BJ (cell line): ENCODE measurements around the gene FBLIM1. TPM values are rescaled to one million over a fixed set of nuclear protein-coding genes. Genes with fewer than 3 reads are reported as not detected.

Experiments
- CTCF ChIA-PET: fragments of 350-600 bp; formaldehyde crosslinking; extraction: SDS; loops from one replicate; lab custom pipeline; 2021; ENCODE audit warnings: antibody characterized with exemption, inconsistent platforms; lab: Yijun Ruan, JAX
- POLR2A ChIA-PET: fragments of 300-600 bp; sonication (Branson Sonifier 250); formaldehyde crosslinking; extraction: SDS; loops from one replicate; lab custom pipeline; 2021; ENCODE audit warnings: antibody characterized with exemption; lab: Charles Lee
- DNase-seq: peaks from one replicate; pipeline ENCODE4 v3.0.0-alpha.2; 2011; ENCODE audit warnings: low read depth
- H3K27me3 ChIP-seq: 2 replicates; pipeline ENCODE4 v1.6.0; 2011; ENCODE audit warnings: low read length; ENCODE audit not compliant: control insufficient read depth, insufficient read depth
- H3K36me3 ChIP-seq: 2 replicates; pipeline ENCODE4 v1.5.1; 2011; ENCODE audit warnings: low read length; ENCODE audit not compliant: control insufficient read depth, insufficient read depth
- H3K4me3 ChIP-seq: 2 replicates; pipeline ENCODE4 v1.5.1; 2011; ENCODE audit warnings: low read depth, mild to moderate bottlenecking, control low read depth, low read length
- CTCF ChIP-seq: IDR thresholded peaks from 2 replicates; pipeline ENCODE4 v1.5.1; 2011; ENCODE audit warnings: low read depth, mild to moderate bottlenecking, control low read depth, inconsistent platforms, low read length, moderate library complexity; ENCODE audit not compliant: insufficient read depth
- polyA plus RNA-seq: library from polyadenylated mRNA; depleted of rRNA; stranded (reverse); fragments of >200 nt; gene quantifications from 2 replicates; pipeline ENCODE4 v1.2.3, GENCODE V29; 2011

The FBLIM1 gene
- polyA plus RNA-seq, 1 experiment: 254 TPM

GRCh38 chr1:15757016-15757543, 1.5 kb upstream of the FBLIM1 start:
- H3K27me3 ChIP-seq: no peaks in the 10 kb centered on the region
- POLR2A ChIA-PET: interaction anchor here (0.6 kb wide), 1 partner anchor 141 kb away, joined by 3 read pairs; no protein-coding TSS in a partner anchor
- CTCF ChIA-PET: interaction anchor here (1.3 to 3.2 kb wide), 2 partner anchors 16 to 19 kb away, joined by 3 to 12 read pairs; no protein-coding TSS in a partner anchor

GRCh38 chr1:15757575-15758342, 836 bp upstream of the FBLIM1 start:
- H3K27me3 ChIP-seq: no peaks in the 10 kb centered on the region
- ChIA-PET CTCF (interaction anchor here (1.3 to 3.2 kb wide), 2 partner anchors 17 to 20 kb away, joined by 3 to 12 read pairs; no protein-coding TSS in a partner anchor), POLR2A (interaction anchor here (0.6 kb wide), 1 partner anchor 142 kb away, joined by 3 read pairs; no protein-coding TSS in a partner anchor)
- DNase-seq: no peak
- TF ChIP-seq CTCF: no peak
- H3K4me3 ChIP-seq: peak overlapping the region; percentile 67
- H3K36me3 ChIP-seq: peaks cover 2% of the 10 kb centered on the region; the same call in 1 of the 2 replicates

More at GRCh38 chr1:15757016-15757543, 1.5 kb upstream of the FBLIM1 start:
- no peak for DNase-seq
- no peak for TF ChIP-seq CTCF
- Histone ChIP-seq H3K4me3 (no peak overlapping the region), H3K36me3 (no peaks in the 10 kb centered on the region)

- POLR2A ChIA-PET: no interaction called here
- 0 out of 2 replicates have a peak, but pooled peaks have one; percentile 1 for TF ChIP-seq CTCF
- DNase-seq: no peak
- Histone ChIP-seq H3K27me3 (no peaks in the 10 kb centered on the region), H3K4me3 (peak overlapping the region; percentile 67), H3K36me3 (peaks cover 4% of the 10 kb centered on the region)
- CTCF ChIA-PET: interaction anchor here (0.8 to 1.2 kb wide), 3 partner anchors 18 to 158 kb away, joined by 3 read pairs; no protein-coding TSS in a partner anchor
These were observed 512 bp downstream of the FBLIM1 start for GRCh38 chr1:15758953-15759661.

DNA sequence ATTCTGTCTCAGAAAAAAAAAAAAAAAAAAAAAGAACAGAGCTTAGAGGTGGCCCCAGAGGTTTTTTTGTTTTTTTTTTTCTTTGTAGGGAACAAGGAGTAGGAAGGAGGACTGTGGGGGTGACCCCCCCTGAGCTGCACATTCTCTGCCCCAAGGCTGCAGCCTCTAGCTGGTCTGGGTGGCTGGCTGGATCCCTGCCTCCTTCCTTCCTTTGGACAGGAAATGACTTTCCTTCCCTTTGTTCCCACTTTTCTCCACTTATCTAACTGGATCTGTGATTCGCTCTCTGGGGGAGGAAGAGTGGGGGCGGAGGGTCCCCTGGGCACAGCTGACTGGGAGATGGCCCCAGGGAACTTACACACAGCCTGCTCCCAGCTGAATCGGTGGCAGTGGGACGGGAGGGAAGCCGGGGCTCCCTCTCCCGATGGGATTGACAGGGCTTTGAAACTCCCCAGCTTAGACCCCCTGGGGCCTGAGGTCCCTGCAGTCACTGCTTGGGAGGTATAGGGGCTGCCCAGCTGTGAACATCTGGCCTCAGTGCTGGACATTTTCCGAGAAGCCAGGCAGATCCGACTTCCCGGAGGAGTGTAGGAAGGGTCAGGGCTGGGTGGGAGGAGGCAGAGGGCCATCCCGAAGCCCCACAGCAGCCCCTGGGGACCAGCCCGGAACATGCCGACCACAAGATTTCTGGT, 2.1 kb downstream of the FBLIM1 start:
- ChIA-PET CTCF (interaction anchor here (0.8 to 1.7 kb wide), 3 partner anchors 11 to 59 kb away, joined by 3 to 7 read pairs (median 3); no protein-coding TSS in a partner anchor), POLR2A (interaction anchor here (0.6 kb wide), 3 partner anchors 8 to 80 kb away, joined by 3 to 7 read pairs (median 3); no protein-coding TSS in a partner anchor)
- TF ChIP-seq CTCF: no peak
- DNase-seq: peak; percentile 24
- H3K4me3 ChIP-seq: peak overlapping the region; percentile 32
- no peaks in the 10 kb centered on the region for H3K27me3 ChIP-seq
- peaks cover 15% of the 10 kb centered on the region for H3K36me3 ChIP-seq
